ENCODE measurements around the gene RAPGEF6.
"Not testable (repeated sequence)": the region's sequence is repeated elsewhere in the genome, so short reads cannot be mapped to it uniquely, and the experiment has no call there.

The RAPGEF6 gene

DNA sequence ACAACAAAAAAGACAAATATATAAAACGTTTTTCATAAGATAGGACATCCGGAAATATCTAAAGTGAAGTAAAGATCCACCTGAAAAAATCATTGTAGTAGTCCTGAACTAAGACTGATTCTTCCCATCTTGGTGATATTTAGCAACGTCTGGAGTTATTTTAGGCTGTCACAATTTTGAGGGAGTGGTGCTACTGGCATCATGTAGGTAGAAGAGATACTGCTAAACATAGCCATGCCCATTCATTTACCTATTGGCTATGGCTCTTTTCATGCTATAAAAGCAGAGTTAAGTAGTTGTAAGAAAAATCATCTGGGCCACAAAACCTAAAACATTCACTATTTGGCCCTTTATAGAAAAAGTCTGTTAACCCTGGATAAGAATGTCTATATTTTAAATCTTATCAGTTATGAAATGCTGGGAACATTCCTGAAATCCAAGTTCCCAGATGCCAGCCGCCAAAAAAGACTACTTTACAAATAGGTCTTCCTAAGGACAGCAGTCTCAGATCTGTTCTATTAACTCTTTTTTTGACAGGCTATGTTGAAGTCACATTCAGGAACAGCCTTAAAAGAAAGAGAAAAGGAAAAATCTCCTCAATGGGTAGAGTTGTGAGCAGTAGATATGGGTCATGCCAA lies 27.0 kb downstream of the RAPGEF6 start:
- no peak for DNase-seq

DNA sequence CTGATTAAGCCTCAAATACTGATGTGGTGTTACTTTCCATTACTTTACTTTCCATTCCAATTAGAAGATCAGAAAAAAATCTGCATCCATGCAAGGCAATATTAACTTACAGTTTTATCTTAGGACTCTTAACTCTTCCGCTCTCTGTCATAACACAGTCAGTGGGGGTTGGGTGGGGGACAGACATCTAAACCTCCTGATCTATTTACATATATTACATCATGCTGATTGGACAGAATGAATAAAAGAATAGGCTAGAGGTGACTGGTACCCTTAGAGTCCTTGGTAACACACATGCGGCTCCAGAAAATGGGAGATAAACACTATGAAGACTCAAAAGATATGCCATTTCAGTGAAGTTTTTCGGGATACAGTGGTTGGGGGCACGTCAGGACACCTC lies 27.6 kb downstream of the RAPGEF6 start:
- DNase-seq = no peak

DNA sequence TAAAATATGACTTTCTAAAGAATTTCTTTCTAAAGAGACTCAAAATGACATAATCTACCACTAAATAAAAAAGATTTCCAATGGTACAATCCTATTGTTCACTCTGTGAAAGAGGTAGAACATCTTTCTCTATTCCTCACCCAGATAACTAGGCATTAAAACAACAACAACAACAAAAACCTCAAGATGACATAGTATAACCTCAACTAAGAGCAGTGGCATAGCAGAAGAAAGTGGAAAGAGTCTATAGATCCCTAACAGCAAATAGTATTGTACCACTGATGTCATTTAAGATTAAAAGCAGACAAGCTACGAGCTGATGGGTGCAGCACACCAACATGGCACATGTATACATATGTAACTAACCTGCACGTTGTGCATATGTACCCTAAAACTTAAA lies 29.9 kb downstream of the RAPGEF6 start:
- no peak for DNase-seq

DNA sequence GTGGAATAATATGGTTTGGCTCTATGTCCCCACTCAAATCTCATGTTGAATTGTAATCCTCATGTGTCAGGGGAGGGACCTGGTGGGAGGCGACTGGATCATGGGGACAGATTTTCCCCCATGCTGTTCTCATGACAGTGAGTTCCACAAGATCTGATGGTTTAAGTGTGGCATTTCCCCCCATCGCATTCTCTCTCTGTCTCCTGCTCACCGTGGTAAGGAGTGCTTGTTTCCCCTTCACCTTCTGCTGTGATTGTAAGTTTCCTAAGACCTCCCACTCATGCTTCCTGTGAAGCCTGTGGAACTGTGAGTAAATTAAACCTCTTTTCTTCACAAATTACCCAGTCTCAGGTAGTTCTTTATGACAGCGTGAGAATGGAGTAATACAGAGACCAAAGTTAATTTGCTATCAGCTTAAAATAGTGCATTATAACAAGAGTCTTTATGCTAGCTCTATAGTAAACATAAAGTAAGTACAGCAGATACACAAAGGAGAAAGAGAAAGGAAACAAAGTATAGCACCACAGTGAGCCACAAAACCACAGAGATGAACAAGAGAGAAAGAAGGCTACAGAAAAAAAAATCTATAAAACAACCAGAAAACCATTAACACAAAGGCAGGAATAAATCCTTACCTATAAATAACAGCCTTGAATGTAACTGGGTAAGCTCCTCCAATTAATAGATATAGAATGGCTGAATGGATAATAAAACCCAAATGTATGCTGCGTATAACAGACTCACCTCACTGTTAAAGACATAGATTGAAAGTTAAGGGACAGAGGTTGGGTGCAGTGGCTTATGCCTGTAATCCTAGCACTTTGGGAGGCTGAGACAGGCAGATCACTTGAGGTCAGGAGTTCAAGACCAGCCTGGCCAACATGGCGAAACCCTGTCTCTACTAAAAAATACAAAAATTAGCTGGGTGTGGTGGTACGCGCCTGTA lies 39.7 kb downstream of the RAPGEF6 start:
- DNase-seq = peak; percentile 45

DNA sequence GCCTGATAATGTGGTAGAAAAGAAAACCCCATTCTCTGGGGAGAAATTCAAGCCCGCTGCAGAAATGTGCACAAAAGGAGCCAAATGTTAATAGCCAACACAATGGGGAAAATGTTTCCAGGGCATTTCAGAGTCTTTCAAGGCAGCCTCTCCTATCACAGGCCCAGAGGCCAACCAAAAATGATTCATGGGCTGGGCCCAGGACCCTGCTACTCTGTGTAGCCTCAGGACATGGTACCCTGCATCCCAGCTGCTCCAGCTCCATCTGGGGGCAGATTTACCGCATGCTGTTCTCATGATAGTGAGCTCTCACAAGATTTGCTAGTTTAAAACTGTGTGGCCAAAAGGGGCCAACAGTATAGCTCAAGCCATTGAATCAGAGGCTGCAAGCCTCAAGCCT lies 41.1 kb downstream of the RAPGEF6 start:
- DNase-seq = no peak

DNA sequence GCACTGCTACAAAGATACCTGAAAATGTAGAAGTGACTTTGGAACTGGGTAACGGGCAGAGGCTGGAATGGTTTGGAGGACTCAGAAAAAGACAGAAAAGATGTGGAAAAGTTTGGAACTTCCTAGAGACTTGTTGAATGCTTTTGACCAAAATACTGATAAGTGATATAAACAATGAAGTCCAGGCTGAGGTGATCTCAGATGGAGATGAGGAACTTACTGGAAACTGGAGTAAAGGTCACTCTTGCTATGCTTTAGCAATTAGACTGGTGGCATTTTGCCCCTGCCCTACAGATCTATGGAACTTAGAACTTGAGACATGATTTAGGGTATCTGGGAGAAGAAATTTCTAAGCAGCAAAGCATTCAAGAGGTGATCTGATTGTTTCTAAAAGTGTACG lies 41.6 kb downstream of the RAPGEF6 start:
- DNase-seq = not testable (repeated sequence)

DNA sequence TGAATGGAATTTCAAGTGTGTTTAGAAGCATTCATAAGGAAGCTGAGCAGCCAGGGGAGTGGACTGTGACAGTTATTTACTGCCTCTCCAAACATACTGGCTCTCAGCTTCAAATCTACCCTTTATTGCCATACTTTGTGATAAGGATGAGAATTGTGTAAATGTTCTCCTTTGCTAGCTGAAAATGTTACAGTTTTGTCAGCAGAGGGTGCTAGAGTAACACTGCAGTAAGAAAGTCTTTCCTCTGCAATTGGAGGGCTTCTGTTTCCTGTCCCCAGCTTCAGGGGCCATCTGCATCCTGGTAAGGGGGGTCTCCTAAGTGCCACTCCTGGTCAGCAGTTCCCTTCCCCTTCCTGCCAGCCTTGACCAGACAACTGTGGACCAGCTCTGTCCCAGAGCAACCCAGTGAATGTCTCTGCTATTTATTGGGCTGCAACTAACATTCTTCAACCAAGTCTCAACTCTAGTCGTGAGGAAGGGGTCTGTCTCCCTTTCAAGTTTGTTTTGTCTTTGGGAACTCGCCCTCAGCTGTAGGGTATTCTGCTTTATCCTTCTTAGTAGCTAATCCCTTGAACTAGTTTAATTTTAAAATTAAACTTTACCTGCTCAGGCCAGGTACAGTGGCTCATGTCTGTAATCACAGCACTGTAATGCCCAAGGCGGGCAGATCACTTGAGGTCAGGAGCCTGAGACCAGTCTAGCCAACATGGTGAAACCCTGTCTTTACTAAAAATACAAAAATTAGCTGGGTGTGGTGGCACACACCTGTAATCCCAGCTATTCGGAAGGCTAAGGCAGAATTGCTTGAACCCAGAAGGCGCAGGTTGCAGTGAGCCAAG lies 45.3 kb downstream of the RAPGEF6 start:
- peak; percentile 63 for DNase-seq

DNA sequence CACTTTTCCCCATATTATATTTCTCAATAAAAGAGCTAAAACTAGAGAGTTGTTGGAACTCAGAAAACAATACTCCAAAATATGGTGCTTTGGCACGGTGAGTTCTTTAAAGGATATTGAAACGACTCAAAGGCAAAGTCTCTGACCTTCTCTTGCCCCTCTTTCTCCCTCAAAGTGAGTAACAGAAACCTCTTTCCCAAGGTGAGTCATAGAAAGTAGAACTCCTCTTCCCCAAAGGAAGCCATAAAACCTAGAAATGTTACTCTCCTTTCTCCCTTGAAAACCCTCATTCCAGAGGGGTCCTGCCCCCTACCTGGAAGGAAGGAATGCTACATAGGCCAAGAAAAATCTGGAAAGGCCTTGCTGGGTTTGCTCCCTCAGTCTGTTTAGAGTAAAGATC lies 47.5 kb downstream of the RAPGEF6 start:
- DNase-seq = no peak

DNA sequence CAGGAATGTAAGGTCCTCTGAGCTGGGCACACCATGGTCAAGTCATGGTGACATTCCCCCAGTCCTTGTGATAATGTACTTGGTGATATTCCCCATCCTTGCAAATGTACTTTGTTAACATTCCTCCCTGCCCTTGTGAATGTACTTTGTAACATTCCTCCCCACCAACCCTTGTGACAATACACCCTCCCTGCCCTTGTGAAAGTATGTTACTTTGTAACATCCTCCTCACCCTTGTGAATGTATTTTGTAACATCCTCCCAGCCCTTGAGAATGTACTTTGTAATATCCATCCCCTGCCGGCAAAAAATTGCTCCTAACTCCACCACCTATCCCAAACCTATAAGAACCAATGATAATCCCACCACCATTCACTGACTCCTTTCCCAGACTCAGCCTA lies 53.3 kb downstream of the RAPGEF6 start:
- no peak for DNase-seq

DNA sequence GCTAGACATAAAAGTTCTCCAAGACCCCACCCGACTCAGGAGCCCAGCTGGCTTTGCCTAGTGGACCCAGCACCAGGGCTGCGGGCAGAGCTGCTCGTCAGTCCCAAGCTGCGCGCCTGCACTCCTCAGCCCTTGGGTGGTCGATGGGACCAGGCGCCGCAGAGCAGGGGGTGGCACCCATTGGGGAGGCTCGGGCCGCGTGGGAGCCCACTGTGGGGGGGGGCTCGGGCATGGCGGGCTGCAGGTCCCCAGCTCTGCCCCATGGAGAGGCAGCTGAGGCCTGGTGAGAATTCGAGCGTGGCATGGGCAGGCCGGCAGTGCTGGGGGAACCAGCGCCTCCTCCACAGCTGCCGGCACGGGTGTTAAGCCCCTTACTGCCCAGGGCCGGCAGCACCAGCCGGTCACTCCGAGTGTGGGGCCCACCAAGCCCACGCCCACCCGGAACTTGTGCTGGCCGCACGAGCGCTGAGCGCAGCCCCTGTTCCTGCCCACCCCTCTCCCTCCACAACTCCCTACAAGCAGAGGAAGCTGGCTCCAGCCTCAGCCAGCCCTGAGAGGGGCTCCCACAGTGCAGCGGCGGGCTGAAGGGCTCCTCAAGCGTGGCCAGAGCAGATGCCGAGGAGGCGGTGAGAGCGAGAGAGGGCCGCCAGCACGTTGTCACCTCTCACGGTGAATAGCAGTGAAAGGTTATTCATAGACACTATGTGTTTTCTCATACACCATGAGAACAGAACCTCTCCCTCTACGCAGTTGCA lies 54.9 kb downstream of the RAPGEF6 start:
- no peak for DNase-seq

DNA sequence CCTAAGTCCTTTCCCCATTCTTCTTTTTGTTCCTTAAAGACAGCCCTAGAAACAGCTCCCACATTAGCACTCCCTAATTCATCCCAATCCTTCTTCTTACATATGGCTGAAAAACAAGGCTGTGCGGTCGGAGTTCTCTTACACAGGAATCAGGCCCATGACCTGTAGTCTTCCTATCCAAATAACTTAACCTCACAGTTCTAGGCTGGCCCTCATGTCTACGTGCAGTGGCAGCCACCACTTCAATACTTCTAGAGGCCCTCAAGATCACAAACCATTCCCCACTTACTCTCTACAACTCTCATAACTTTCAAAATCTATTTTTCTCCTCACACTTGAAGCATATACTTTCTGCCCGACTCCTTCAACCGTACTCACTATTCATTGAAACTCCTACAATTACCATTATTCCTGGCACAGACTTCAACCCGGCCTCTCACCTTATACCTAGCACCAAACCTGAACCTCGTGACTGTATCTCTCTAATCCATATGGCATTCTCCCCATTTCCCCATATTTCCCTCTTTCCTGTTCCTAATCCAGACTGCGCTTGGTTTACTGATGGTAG lies 59.3 kb downstream of the RAPGEF6 start:
- no peak for DNase-seq

DNA sequence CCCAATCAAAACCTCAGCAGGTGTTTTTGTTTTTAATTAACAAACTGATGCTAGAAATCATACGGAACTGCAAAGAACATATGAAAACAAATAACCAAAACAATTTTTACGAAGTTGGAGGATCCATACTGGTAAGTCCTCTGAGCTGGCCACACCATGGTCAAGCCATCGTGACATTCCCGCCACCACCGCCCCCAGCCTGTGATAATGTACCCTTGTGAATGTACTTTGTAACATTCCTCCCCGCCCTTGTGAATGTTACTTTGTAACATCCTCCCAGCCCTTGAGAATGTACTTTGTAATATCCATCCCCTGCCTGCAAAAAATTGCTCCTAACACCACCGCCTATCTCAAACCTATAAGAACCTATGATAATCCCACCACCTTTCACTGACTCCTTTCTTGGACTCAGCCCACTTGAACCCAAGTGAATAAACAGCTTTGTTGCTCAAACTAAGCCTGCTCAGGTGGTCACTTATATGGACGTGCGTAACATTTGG lies 63.3 kb downstream of the RAPGEF6 start:
- no peak for DNase-seq

DNA sequence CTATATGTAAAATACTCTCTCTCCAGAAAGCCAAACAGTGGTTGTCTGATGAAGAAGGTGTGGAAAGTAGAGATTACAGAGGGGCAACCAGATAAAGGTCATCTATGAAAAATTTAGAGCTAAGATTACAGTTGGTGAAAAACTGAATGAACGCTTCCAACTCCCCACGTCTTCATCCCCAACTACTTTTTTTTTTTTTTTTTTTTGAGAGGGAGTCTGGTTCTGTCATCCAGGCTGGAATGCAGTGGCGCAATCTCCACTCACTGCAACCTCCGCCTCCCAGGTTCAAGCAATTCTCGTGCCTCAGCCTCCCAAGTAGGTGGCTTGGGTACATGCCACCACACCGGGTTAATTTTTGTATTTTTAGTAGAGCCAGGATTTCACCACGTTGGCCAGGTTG lies 64.3 kb downstream of the RAPGEF6 start:
- no peak for DNase-seq

DNA sequence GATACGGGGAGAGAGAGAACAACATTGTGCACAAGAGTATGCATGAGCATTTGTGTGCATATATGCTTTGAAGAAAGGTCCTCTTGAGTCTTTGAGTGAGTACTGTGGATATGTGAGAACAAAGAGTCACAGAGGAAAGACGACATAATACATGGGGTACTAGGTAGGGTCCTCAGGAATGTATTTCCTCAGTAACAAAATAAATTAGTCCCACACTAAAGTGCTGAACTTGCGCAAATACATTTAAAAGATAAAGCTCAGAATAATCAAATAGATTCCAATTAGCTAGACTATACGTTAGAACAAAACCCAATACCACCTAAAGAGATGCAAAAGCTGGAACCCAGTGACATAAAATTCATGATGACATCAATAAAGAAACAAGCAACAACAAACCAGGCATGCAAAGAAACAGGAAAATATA lies 70.8 kb downstream of the RAPGEF6 start:
- no peak for DNase-seq

DNA sequence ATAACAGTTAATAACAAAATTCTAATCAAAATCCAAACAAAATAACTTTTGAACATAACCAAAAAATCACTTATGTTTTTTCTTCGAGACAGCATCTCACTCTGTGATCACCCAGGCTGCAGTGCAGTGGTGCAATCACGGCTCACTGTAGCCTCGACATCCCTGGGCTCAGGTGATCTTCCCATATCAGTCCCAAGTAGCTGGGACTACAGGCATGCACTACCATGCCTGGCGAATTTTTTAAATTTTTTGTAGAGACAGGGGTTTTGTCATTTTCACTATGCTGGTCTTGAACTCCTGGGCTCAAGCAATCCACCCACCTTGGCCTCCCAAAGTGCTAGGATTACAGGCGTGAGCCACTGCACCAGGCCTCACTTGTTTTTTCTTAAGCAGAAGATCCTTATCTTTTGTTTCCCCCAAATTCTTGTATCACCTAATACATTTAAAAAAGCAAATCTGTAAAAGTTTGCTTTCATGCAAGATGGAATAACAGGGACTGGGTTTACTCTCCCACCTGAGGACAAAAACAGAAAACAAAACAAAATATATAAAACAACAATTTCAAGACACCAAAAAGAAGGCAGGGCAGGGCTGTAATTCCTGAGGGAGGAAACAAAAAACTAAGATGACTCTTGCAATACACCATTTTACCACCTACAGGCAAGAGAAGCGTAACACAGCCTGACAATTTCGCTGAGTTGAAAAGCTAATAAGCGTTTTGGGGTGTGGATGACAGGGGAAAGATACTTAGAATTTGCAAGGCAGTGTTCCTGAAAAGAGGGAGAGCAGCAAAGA lies 71.4 kb downstream of the RAPGEF6 start:
- no peak for DNase-seq

DNA sequence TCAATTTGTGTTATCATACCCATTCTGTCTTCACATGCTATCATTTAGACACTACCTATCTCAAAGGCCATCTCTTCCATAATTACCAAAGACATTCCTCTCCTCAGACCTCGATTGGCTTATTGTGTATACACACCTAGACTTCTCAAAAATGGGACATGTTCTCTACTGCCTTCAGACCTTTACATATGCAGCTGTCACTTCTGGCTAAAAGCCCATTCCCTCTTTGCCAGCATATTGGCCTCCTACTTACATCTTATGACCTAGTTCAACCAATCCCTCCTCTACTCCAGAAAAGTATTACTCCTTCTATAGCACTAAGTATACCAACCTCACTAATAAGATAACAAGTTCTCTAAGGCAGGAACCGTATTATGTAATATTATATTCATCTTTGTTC lies 84.4 kb downstream of the RAPGEF6 start:
- DNase-seq = no peak

DNA sequence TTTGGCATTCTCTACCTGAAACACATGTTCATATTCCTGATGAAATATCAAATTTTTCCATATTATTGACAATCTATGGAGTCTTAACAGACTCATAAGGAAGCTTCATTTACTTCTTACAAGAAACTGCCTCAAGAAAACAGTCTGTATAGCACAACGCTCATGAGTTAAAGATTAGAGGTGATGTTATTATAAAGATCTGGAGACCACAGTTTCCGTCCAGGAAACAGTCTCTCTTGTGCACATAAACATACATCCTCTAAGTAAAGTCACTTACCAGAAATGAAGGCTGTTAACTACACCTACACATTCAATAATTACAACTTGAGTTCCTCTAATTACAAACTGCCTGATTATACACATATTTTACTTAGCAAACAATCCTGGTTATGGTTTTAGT lies 86.9 kb downstream of the RAPGEF6 start:
- DNase-seq = peak; percentile 75

DNA sequence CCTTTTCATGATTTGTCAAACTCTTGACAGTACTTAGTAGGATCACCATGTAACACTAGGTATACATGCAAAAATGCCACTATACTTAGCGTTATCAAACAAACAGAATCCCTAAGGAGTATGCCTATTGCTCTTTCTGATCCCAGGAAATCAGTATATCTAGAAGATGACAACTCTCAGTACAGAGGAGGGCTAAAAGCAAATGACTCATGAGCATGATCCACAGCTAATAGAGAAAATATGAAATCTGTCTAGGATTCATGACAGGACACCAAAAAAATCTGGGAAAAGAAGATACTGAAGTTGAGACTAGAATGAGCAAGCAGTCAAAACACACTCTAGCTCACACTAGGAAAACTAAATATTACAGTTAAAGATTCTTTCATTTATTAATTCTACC lies 89.2 kb downstream of the RAPGEF6 start:
- DNase-seq = no peak

DNA sequence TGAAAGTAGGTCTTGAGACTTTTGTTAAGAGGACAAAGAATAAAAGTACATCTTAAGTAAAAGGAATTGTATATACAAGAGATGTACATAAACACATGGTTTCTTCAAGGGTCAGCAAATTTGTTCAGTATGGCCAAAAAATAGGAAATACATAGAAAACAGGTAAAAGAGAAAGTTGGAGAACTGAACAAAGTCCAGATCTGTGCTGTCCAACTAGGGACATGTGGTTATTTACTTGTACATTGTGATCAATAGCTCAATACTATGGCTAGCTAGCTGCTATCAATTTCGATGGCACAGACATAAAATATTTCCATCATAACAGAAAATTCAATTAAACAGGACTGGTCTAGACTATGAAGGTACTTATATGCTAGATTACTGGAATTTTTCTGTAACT lies 92.3 kb downstream of the RAPGEF6 start:
- DNase-seq = no peak

DNA sequence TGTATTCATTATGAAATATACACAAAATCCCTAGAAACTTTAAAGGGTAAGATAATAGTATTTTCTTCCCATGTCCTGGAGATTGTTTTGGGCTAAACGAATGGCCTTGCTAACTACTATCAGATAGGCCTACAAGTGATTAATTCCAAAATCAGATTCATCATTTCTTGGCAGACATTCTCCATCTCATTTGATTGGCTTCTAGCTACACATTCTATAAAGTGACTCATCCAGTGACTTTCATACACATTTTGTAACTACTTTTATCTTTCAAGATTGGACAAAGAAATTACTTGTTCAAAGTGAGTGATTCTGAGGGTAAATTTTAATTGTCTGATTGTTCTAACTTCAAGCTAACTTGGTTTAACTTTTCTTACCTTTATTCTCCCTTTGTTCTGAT lies 93.3 kb downstream of the RAPGEF6 start:
- DNase-seq = no peak

DNA sequence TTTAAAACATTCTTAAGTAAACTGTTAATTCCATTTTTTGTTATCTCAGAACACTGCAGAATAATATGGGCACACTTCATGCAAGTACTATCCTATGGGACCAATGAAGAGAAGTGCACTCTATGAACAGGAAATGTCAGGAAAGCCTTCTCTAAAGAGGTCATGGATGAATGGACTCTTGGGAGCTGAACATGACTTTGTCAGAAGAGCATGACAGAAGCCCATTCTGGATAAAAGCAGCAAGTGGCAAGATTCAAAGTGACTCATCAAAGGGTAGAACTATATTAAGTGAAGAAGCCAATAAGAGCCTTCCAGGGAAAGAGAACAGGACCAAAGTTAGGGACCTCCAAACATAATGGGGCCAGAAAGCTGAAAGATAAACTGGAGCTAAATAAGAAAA lies 94.0 kb downstream of the RAPGEF6 start:
- DNase-seq = no peak
